DND-41 (cell line): ENCODE measurements around the gene IQSEC1.

Experiments
- EZH2 ChIP-seq: IDR thresholded peaks from 3 replicates; pipeline ENCODE4 v1.6.1; 2012; ENCODE audit warnings: borderline replicate concordance, low read depth, mild to moderate bottlenecking, moderate library complexity, low read length, inconsistent platforms; ENCODE audit not compliant: severe bottlenecking
- TF ChIP-seq, protein P1 (sequence below): IDR thresholded peaks from 2 replicates; pipeline ENCODE4 v1.5.1; 2012; ENCODE audit warnings: borderline replicate concordance, low read length, moderate library complexity, mild to moderate bottlenecking; ENCODE audit not compliant: poor library complexity, severe bottlenecking; ENCODE audit errors: extremely low read depth

DNA sequence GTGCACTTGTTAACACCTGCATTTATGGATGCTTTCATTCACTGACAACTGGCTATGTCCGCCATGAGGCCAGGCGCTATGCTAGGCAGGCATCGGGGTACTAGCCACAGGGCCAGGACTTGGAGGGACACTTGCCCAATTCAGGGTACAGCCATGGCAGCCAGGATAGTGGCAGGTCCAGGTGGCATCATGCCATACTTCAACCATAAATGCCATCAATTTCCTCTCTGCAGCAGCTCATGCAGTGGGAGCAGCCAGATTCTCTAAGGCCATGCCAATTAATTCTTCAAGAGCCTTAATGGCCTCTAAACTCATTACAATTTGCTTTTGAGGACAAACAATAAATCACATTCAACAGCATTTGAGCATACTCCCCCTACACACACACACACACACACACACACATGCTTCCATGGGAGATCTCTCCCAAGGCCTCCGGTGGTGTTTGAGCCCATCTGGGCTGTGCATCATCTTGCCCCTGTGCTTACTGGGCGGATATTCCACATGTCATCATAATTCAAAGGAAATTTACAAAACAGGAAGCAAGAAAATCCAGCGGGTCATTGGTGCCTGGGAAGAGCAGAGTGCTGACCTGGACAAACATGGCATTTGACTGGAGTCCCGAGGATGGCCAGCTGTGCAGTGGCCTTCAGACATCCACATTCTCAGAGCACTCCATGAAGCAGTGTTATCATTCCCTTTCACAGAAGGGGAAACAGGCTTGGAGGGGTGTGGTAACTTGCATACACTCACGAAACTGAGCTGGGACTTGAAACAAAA lies 109.1 kb downstream of the IQSEC1 start:
- TF ChIP-seq, protein P1, sequence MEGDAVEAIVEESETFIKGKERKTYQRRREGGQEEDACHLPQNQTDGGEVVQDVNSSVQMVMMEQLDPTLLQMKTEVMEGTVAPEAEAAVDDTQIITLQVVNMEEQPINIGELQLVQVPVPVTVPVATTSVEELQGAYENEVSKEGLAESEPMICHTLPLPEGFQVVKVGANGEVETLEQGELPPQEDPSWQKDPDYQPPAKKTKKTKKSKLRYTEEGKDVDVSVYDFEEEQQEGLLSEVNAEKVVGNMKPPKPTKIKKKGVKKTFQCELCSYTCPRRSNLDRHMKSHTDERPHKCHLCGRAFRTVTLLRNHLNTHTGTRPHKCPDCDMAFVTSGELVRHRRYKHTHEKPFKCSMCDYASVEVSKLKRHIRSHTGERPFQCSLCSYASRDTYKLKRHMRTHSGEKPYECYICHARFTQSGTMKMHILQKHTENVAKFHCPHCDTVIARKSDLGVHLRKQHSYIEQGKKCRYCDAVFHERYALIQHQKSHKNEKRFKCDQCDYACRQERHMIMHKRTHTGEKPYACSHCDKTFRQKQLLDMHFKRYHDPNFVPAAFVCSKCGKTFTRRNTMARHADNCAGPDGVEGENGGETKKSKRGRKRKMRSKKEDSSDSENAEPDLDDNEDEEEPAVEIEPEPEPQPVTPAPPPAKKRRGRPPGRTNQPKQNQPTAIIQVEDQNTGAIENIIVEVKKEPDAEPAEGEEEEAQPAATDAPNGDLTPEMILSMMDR = no peak
- TF ChIP-seq EZH2 = no peak
